MM.1S (cell line): ENCODE measurements around the gene ZBTB44.

Experiments
- DNase-seq: peaks from one replicate; pipeline ENCODE4 v3.0.0-alpha.2; 2015
- H2AFZ ChIP-seq: fragments of 300-600 bp; sonication (generic); 2 replicates; pipeline ENCODE4 v1.6.0; 2016; ENCODE audit warnings: antibody characterized with exemption, low read length
- H3F3A ChIP-seq: fragments of 300-600 bp; sonication (generic); 2 replicates; pipeline ENCODE4 v1.6.1; 2016; ENCODE audit warnings: mild to moderate bottlenecking, antibody characterized with exemption, low read length, moderate library complexity, mixed read lengths; ENCODE audit not compliant: insufficient read depth
- H3K27ac ChIP-seq: fragments of 300-600 bp; sonication (generic); 2 replicates; pipeline ENCODE4 v1.5.1; 2016; ENCODE audit warnings: mild to moderate bottlenecking, low read length
- H3K27me3 ChIP-seq: fragments of 300-600 bp; sonication (generic); replicated peaks from 2 replicates; pipeline ENCODE4 v1.6.0; 2016; ENCODE audit warnings: low read length; ENCODE audit not compliant: insufficient read depth
- H3K36me3 ChIP-seq: fragments of 300-600 bp; sonication (generic); replicated peaks from 2 replicates; pipeline ENCODE4 v1.6.1; 2016; ENCODE audit warnings: mild to moderate bottlenecking, low read length, mixed read lengths; ENCODE audit not compliant: insufficient read depth
- H3K4me1 ChIP-seq: fragments of 300-600 bp; sonication (generic); 2 replicates; pipeline ENCODE4 v1.6.1; 2016; ENCODE audit warnings: low read length, mixed read lengths
- H3K4me2 ChIP-seq: fragments of 300-600 bp; sonication (generic); 2 replicates; pipeline ENCODE4 v1.6.0; 2016; ENCODE audit warnings: low read depth, low read length
- H3K4me3 ChIP-seq: fragments of 300-600 bp; sonication (generic); 2 replicates; pipeline ENCODE4 v1.5.1; 2016; ENCODE audit warnings: low read length, mixed read lengths
- H3K79me2 ChIP-seq: fragments of 300-600 bp; sonication (generic); 2 replicates; pipeline ENCODE4 v1.6.1; 2016; ENCODE audit warnings: mixed run types, low read length, mixed read lengths
- H3K9ac ChIP-seq: fragments of 300-600 bp; sonication (generic); 2 replicates; pipeline ENCODE4 v1.6.1; 2016; ENCODE audit warnings: low read length, mixed read lengths
- H3K9me2 ChIP-seq: fragments of 300-600 bp; sonication (generic); replicated peaks from 2 replicates; pipeline ENCODE4 v1.6.1; 2016; ENCODE audit warnings: mild to moderate bottlenecking, low read length, mixed read lengths; ENCODE audit not compliant: insufficient read depth
- H3K9me3 ChIP-seq: fragments of 300-600 bp; sonication (generic); replicated peaks from 2 replicates; pipeline ENCODE4 v1.6.1; 2016; ENCODE audit warnings: mild to moderate bottlenecking, low read length, mixed read lengths; ENCODE audit not compliant: insufficient read depth
- H4K20me1 ChIP-seq: fragments of 300-600 bp; sonication (generic); 2 replicates; pipeline ENCODE4 v1.6.1; 2016; ENCODE audit warnings: mild to moderate bottlenecking, low read length, moderate library complexity, mixed read lengths; ENCODE audit not compliant: insufficient read depth
- EZH2 ChIP-seq: fragments of 300-600 bp; sonication (generic); optimal IDR thresholded peaks from 2 replicates; pipeline ENCODE3; 2017; ENCODE audit warnings: low read depth, mild to moderate bottlenecking, antibody characterized with exemption, low read length, mixed read lengths
- EZH2phosphoT487 ChIP-seq: fragments of 300-600 bp; sonication (generic); IDR thresholded peaks from 2 replicates; pipeline ENCODE4 v1.6.1; 2018; ENCODE audit warnings: antibody characterized with exemption, low read length
- TF ChIP-seq, protein P1 (sequence below): fragments of 300-600 bp; sonication (generic); IDR thresholded peaks from 2 replicates; pipeline ENCODE4 v1.5.1; 2016; ENCODE audit warnings: antibody characterized with exemption, low read length, mixed read lengths

The ZBTB44 gene

DNA sequence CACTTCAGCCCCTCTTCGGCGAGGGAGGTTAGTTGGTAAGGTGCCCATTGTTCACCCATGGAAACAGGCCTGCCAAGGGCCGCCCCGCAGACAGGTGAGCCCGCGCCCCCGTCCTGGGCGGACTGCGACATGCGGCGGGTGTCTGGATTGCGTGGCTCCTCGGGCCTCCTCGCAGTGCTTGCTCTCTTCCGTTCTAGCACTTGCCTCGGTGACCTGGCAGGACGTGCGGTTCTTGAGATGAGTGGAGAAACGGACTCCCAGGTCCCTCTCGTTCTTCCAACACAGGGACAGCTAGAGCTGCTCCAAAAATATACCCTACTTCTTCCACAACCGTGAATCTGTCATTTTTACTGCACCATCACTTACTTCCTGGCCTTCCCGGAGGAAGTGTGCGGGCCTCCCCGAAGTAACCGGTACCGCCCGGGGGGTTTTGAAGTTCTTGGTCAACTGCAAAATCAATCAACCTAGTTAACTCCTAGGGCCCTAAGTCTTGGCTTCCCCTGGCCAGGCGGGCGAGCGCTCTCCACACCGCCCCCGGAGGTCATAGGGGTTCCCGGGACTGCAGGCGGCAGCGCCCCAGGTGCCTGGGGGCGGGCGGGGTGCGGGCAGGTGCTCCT is 745 bp upstream of the ZBTB44 start:
- Histone ChIP-seq H4K20me1 (no peaks in the 10 kb centered on the region; the same call in 1 of the 2 replicates), H3K27me3 (no peaks in the 10 kb centered on the region), H3K9ac (peak overlapping the region; percentile 55), H2AFZ (peak overlapping the region; percentile 58), H3K4me2 (peak overlapping the region; percentile 87), H3K27ac (peak overlapping the region; percentile 70), H3K36me3 (no peaks in the 10 kb centered on the region), H3K9me3 (no peaks in the 10 kb centered on the region), H3K4me3 (peak overlapping the region; percentile 58), H3K79me2 (peaks cover 36% of the 10 kb centered on the region), H3F3A (peaks cover 20% of the 10 kb centered on the region), H3K4me1 (peaks cover 15% of the 10 kb centered on the region; the same call in 1 of the 2 replicates), H3K9me2 (no peaks in the 10 kb centered on the region)
- TF ChIP-seq, protein P1, sequence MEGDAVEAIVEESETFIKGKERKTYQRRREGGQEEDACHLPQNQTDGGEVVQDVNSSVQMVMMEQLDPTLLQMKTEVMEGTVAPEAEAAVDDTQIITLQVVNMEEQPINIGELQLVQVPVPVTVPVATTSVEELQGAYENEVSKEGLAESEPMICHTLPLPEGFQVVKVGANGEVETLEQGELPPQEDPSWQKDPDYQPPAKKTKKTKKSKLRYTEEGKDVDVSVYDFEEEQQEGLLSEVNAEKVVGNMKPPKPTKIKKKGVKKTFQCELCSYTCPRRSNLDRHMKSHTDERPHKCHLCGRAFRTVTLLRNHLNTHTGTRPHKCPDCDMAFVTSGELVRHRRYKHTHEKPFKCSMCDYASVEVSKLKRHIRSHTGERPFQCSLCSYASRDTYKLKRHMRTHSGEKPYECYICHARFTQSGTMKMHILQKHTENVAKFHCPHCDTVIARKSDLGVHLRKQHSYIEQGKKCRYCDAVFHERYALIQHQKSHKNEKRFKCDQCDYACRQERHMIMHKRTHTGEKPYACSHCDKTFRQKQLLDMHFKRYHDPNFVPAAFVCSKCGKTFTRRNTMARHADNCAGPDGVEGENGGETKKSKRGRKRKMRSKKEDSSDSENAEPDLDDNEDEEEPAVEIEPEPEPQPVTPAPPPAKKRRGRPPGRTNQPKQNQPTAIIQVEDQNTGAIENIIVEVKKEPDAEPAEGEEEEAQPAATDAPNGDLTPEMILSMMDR = peak; percentile 66
- TF ChIP-seq EZH2 (no peak), EZH2phosphoT487 (no peak)
- DNase-seq = peak; percentile 81

DNA sequence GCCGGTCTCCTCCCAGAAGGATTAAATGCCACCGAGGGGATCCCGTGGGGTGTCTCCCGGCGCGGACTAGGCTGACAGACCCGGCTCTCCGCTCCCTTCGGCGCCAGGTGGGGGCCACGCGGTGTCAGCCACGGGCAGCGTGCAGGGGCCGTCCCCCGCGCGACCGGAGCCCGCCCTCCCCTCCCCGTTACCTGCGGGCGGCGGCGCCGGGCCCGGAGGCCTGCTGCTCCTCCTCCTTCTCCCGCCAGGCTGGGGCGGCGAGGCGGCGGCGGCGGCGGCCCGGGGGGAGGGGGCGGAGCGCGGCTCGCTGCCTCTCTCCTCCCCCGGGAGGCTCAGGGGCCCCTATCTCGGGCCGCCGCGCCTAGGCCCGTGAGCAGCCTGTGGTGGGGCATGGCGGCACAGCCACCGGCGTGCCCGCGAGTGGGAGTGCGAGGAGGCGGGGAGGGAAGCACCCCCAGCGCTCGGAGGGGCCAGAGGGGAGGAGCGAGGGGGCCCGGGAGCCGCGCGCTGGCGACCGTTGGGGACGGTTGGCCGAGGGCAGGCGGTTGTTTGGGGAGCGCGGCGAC is 450 bp downstream of the ZBTB44 start:
- DNase-seq = peak; percentile 69
- Histone ChIP-seq H3K4me2 (peak overlapping the region; percentile 85; the same call in 1 of the 2 replicates), H3K27ac (peak overlapping the region; percentile 72; the same call in 1 of the 2 replicates), H3K27me3 (no peaks in the 10 kb centered on the region), H2AFZ (peak overlapping the region; percentile 58; the same call in 1 of the 2 replicates), H3K4me3 (peak overlapping the region; percentile 86), H3K36me3 (no peaks in the 10 kb centered on the region), H3K79me2 (peaks cover 48% of the 10 kb centered on the region), H3K9ac (peak overlapping the region; percentile 77), H3K4me1 (peaks cover 15% of the 10 kb centered on the region; the same call in 1 of the 2 replicates), H4K20me1 (no peaks in the 10 kb centered on the region; the same call in 1 of the 2 replicates), H3K9me2 (no peaks in the 10 kb centered on the region), H3K9me3 (no peaks in the 10 kb centered on the region), H3F3A (peaks cover 20% of the 10 kb centered on the region)
- TF ChIP-seq EZH2 (no peak), EZH2phosphoT487 (no peak)
- TF ChIP-seq, protein P1 = no peak

DNA sequence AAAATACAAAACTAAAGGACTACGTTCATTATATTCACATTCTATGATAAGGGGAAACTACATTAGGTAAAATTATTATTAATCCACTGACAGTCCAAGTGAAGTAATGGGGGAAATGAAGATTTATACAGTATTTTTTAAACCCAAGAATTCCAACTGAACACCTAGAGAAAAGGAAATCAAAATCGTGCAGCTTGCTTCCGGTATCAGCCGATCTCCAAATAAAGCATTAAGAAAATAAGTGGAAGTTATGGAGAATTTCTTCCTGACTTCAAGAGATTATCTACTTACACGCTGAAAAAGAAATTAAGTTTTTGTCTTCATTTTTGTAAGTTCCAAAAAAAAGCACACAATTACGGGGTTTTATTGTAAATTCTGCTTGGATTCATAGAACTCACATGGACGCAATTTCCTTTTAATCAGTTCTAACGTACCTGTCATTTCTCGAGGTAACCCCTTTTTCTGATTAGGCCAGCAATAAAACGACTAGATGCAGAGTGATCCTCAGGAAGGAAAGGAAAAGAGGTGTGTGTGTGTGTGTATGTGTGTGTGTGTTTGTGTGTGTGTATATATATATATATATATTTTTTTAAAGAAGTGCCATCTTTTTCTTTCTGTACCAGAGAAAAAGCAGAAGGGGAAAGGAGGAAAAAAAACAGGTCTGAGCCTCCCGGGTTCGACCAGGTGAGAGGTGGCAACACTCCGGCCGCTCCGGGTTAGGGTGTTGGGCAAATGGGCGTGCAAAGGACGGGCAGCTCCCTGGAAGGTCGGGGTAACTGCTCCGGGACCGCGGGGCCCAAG is 1.1 kb downstream of the ZBTB44 start:
- H3K4me2 ChIP-seq = peak overlapping the region; percentile 85
- H4K20me1 ChIP-seq = no peaks in the 10 kb centered on the region; the same call in 1 of the 2 replicates
- peak overlapping the region; percentile 86 for H3K4me3 ChIP-seq
- peaks cover 54% of the 10 kb centered on the region for H3K79me2 ChIP-seq
- H3K36me3 ChIP-seq = no peaks in the 10 kb centered on the region
- H3K9me2 ChIP-seq = no peaks in the 10 kb centered on the region
- H2AFZ ChIP-seq = peak overlapping the region; percentile 58; the same call in 1 of the 2 replicates
- no peaks in the 10 kb centered on the region for H3K9me3 ChIP-seq
- H3F3A ChIP-seq = peaks cover 20% of the 10 kb centered on the region
- H3K27me3 ChIP-seq = no peaks in the 10 kb centered on the region
- H3K9ac ChIP-seq = peak overlapping the region; percentile 77
- H3K27ac ChIP-seq = peak overlapping the region; percentile 60; the same call in 1 of the 2 replicates
- TF ChIP-seq EZH2 = no peak
- no peak for TF ChIP-seq EZH2phosphoT487
- TF ChIP-seq, protein P1 = no peak
- peaks cover 15% of the 10 kb centered on the region; the same call in 1 of the 2 replicates for H3K4me1 ChIP-seq
- no peak for DNase-seq
